Measurements from ENCODE around the gene HINT1.

The HINT1 gene

DNA sequence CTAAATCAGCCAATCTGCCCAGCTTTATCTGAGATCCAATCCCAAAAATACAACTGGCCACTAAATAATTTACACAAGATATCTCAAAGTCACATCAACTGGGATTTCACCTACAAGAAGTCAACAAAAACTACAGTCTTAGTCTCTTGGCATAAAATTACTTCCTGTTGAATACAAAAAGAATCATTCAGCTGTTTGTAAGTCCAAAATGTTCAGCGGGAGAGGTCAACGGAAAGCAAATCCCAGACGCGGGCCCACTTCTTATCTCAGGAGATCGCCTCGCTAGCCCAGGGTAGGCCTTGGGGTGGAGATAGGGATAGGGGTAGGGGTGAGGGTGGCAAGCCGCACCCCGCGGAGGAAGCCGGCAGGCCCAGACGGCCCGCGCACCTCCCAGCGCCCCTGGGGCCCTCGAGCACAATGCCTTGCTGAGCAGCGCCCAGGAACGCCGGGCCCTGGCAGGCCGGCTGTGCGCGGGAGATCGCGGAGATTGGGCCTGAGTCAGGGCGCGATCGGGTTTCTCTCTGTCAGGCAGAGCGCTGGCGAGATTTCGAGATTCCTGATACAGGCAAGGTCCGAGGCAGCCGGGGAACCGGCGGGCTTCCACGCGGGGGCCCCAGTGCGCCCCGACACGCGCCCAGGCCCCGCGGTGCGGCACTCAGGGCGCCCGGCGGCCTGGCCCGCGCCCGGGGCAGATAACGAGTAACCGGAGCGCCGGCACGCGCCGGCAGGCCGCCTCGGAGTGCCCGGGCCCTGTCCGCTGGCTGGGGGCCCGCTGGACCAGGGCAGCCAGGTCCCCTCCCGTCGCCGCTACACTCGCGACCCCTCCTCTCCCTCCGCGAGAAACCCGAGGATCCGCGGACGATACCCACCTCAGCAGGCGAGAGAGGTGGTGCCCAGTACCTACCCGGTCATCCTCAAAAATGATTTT lies 601 bp downstream of the HINT1 start:
- H3K27ac ChIP-seq (ENCODE audit: poor library complexity, severe bottlenecking): peak overlapping the region; percentile 78
- no peaks in the 10 kb centered on the region for H3K9me3 ChIP-seq (ENCODE audit: severe bottlenecking)
- H3K27me3 ChIP-seq (ENCODE audit: insufficient read depth, poor library complexity, severe bottlenecking): no peaks in the 10 kb centered on the region
- peaks cover 44% of the 10 kb centered on the region for H3K36me3 ChIP-seq (ENCODE audit: low read depth)
- peak overlapping the region; percentile 74 for H3K4me3 ChIP-seq (ENCODE audit: severe bottlenecking)
- TF ChIP-seq, protein P1, sequence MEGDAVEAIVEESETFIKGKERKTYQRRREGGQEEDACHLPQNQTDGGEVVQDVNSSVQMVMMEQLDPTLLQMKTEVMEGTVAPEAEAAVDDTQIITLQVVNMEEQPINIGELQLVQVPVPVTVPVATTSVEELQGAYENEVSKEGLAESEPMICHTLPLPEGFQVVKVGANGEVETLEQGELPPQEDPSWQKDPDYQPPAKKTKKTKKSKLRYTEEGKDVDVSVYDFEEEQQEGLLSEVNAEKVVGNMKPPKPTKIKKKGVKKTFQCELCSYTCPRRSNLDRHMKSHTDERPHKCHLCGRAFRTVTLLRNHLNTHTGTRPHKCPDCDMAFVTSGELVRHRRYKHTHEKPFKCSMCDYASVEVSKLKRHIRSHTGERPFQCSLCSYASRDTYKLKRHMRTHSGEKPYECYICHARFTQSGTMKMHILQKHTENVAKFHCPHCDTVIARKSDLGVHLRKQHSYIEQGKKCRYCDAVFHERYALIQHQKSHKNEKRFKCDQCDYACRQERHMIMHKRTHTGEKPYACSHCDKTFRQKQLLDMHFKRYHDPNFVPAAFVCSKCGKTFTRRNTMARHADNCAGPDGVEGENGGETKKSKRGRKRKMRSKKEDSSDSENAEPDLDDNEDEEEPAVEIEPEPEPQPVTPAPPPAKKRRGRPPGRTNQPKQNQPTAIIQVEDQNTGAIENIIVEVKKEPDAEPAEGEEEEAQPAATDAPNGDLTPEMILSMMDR (IDR thresholded peaks at IDR 0.05; ENCODE audit: poor library complexity, severe bottlenecking): peak; percentile 50
- H3K4me1 ChIP-seq (ENCODE audit: insufficient read depth, poor library complexity, severe bottlenecking): peaks cover 5% of the 10 kb centered on the region
- ATAC-seq (ENCODE audit: low read depth) (peak; percentile 78), DNase-seq (ENCODE audit: low spot score) (peak; percentile 81)

DNA sequence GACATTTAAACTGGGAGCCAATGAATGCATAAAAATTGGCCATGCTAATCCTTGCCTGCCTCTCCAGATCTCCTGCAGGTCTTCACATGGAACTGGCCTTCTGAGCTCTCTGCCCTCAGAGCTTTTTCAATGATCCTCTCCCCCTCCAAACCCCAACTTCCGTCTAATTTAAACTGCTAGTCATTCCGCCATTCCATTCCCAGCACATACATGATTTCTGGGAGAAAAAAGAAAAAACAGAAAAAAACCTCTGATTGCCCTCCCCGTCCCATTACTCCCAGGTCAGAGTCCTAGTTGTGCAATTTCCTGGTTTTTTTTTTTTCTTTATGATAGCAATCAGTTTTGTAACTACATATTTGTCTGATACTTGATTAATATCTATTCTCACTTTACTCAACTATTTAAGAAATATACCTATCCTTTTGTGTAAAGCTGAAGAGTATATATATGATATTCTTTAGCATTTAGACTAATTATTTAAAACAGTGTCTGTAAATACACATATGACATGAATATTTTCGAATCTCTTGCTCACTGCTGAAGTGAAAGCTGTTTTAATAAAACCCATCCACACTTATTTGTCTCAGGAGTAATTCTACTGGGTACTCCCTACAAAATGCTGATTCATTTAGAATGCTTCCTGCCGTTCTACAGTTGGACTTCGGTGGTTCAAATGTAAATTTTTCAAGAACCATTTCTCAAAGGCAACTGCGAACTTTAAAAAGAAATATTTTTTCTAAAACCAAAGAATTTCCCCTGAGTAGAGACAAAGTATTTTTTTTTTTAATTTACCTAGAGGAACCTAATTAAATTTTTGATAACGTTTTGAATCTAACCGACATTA lies 1.6 kb downstream of the HINT1 start:
- no peaks in the 10 kb centered on the region for H3K9me3 ChIP-seq (ENCODE audit: severe bottlenecking)
- H3K27me3 ChIP-seq (ENCODE audit: insufficient read depth, poor library complexity, severe bottlenecking): no peaks in the 10 kb centered on the region
- H3K4me3 ChIP-seq (ENCODE audit: severe bottlenecking): peak overlapping the region; percentile 74
- peaks cover 5% of the 10 kb centered on the region for H3K4me1 ChIP-seq (ENCODE audit: insufficient read depth, poor library complexity, severe bottlenecking)
- peaks cover 53% of the 10 kb centered on the region for H3K36me3 ChIP-seq (ENCODE audit: low read depth)
- TF ChIP-seq, protein P1 (IDR thresholded peaks at IDR 0.05; ENCODE audit: poor library complexity, severe bottlenecking): no peak
- no peak for ATAC-seq (ENCODE audit: low read depth)
- peak overlapping the region; percentile 78 for H3K27ac ChIP-seq (ENCODE audit: poor library complexity, severe bottlenecking)
- no peak for DNase-seq (ENCODE audit: low spot score)

DNA sequence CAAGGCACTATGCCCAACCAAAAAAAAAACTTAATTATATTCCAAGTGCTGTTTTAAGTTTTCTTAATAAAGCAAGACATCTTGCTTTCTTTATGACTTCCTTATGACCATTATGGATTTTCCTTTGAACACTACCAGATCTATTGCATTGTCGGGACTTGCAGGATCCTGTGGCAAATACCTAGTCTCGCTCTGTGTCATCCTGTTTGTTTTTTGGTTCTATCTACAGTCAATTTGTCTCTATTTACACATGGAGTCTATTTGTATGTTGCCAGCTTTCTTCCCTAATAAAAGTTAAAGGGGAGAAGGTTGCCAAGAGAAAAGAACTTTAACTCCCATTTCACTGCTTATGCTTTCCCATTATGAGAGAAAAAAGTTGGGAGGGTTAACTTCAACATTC lies 4.9 kb downstream of the HINT1 start:
- TF ChIP-seq, protein P1 (IDR thresholded peaks at IDR 0.05; ENCODE audit: poor library complexity, severe bottlenecking): no peak
- Histone ChIP-seq H3K9me3 (ENCODE audit: severe bottlenecking) (no peaks in the 10 kb centered on the region), H3K36me3 (ENCODE audit: low read depth) (peaks cover 54% of the 10 kb centered on the region), H3K27ac (ENCODE audit: poor library complexity, severe bottlenecking) (no peak overlapping the region), H3K4me1 (ENCODE audit: insufficient read depth, poor library complexity, severe bottlenecking) (peaks cover 5% of the 10 kb centered on the region), H3K27me3 (ENCODE audit: insufficient read depth, poor library complexity, severe bottlenecking) (no peaks in the 10 kb centered on the region), H3K4me3 (ENCODE audit: severe bottlenecking) (no peak overlapping the region)
- no peak for ATAC-seq (ENCODE audit: low read depth)
- no peak for DNase-seq (ENCODE audit: low spot score)

DNA sequence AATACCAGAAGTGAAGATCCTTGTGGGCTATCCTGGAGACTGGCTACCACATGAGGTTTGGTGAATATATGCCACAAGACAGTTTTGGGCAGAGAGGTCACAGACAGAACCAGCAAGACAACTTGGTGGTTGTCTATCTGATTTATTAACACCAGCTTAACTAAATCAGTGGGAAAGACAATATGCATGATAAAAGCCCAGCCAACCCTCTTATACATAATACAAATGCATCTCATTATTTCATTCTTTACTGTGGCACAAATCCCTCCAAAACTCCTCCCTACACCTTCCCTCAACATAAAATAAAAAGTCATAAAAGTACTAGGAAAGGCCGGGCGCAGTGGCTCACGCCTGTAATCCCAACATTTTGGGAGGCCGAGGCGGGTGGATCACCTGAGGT lies 8.1 kb downstream of the HINT1 start:
- TF ChIP-seq, protein P1 (IDR thresholded peaks at IDR 0.05; ENCODE audit: poor library complexity, severe bottlenecking): no peak
- H3K36me3 ChIP-seq (ENCODE audit: low read depth): peaks cover 36% of the 10 kb centered on the region
- DNase-seq (ENCODE audit: low spot score) (no peak), ATAC-seq (ENCODE audit: low read depth) (peak; percentile 15; the same call in 1 of the 3 replicates)
- H3K27ac ChIP-seq (ENCODE audit: poor library complexity, severe bottlenecking): no peak overlapping the region
- no peak overlapping the region for H3K4me3 ChIP-seq (ENCODE audit: severe bottlenecking)
- H3K4me1 ChIP-seq (ENCODE audit: insufficient read depth, poor library complexity, severe bottlenecking): no peaks in the 10 kb centered on the region
- no peaks in the 10 kb centered on the region for H3K27me3 ChIP-seq (ENCODE audit: insufficient read depth, poor library complexity, severe bottlenecking)
- no peaks in the 10 kb centered on the region for H3K9me3 ChIP-seq (ENCODE audit: severe bottlenecking)
